HS-27A (cell line): Measurements from ENCODE around the gene EFHC1.

ENCODE experiments used
- DNase-seq: peaks from one replicate; pipeline ENCODE4 v3.0.0-alpha.2; 2012; ENCODE audit warnings: low read depth, missing footprints

The EFHC1 gene

GRCh38 chr6:52555518-52556233 lies 135.5 kb downstream of the EFHC1 start:
- no peak for DNase-seq

- DNase-seq = no peak
These were observed 137.5 kb downstream of the EFHC1 start for GRCh38 chr6:52557389-52558265.

GRCh38 chr6:52558266-52559000 lies 138.3 kb downstream of the EFHC1 start:
- DNase-seq = no peak

- DNase-seq = no peak
These were observed 140.3 kb downstream of the EFHC1 start for GRCh38 chr6:52560462-52560861.

GRCh38 chr6:52562911-52563310 lies 142.8 kb downstream of the EFHC1 start:
- DNase-seq = no peak

- no peak for DNase-seq
These were observed 144.7 kb downstream of the EFHC1 start for GRCh38 chr6:52564856-52565255.

GRCh38 chr6:52566201-52566600 lies 146.1 kb downstream of the EFHC1 start:
- no peak for DNase-seq

GRCh38 chr6:52566853-52567279 lies 146.7 kb downstream of the EFHC1 start:
- peak; percentile 100 for DNase-seq

GRCh38 chr6:52568320-52568719 lies 148.2 kb downstream of the EFHC1 start:
- DNase-seq = no peak

- no peak for DNase-seq
These were observed 150.2 kb downstream of the EFHC1 start for GRCh38 chr6:52570291-52570700.

GRCh38 chr6:52571099-52571755 lies 151.1 kb downstream of the EFHC1 start:
- DNase-seq = no peak

GRCh38 chr6:52572536-52572935 lies 152.4 kb downstream of the EFHC1 start:
- no peak for DNase-seq

- peak; percentile 89 for DNase-seq
These were observed 153.2 kb downstream of the EFHC1 start for GRCh38 chr6:52573295-52573694.
